Measurements from ENCODE around the gene PPP1R9A. TPM values are rescaled to one million over a fixed set of nuclear protein-coding genes. Genes with fewer than 3 reads are reported as not detected.

Gene PPP1R9A
- total RNA-seq, 2 donors from 2014 or later: 23.3 to 23.4 TPM

DNA sequence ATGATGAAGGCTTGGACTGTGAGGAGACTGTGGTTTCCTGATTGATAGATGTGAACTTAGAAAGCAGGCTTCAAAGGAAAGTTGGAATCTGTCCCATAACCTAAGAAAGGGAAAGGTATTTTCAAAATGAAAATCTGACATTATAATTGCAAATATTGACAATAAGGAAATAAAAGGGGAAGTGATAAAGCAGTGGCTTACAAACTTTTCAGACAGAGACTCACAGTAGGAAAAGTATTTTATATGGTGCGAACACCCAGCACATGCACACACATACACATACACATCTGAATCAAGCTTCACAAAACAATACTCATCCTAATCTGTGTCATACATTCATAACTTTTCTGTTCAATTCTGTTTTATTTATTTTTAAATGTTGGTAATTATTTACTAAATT lies 412.2 kb downstream of the PPP1R9A start:
- no peaks in the 10 kb centered on the region for H3K9me3 ChIP-seq
- no peaks in the 10 kb centered on the region for H3K36me3 ChIP-seq
- H3K4me3 ChIP-seq: no peak overlapping the region
- no peaks in the 10 kb centered on the region for H3K4me1 ChIP-seq
- DNase-seq (ENCODE audit: low spot score): no peak
- H3K27ac ChIP-seq: no peak overlapping the region
- TF ChIP-seq, protein P1, sequence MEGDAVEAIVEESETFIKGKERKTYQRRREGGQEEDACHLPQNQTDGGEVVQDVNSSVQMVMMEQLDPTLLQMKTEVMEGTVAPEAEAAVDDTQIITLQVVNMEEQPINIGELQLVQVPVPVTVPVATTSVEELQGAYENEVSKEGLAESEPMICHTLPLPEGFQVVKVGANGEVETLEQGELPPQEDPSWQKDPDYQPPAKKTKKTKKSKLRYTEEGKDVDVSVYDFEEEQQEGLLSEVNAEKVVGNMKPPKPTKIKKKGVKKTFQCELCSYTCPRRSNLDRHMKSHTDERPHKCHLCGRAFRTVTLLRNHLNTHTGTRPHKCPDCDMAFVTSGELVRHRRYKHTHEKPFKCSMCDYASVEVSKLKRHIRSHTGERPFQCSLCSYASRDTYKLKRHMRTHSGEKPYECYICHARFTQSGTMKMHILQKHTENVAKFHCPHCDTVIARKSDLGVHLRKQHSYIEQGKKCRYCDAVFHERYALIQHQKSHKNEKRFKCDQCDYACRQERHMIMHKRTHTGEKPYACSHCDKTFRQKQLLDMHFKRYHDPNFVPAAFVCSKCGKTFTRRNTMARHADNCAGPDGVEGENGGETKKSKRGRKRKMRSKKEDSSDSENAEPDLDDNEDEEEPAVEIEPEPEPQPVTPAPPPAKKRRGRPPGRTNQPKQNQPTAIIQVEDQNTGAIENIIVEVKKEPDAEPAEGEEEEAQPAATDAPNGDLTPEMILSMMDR (IDR thresholded peaks at IDR 0.05): no peak
- H3K27me3 ChIP-seq: no peaks in the 10 kb centered on the region

DNA sequence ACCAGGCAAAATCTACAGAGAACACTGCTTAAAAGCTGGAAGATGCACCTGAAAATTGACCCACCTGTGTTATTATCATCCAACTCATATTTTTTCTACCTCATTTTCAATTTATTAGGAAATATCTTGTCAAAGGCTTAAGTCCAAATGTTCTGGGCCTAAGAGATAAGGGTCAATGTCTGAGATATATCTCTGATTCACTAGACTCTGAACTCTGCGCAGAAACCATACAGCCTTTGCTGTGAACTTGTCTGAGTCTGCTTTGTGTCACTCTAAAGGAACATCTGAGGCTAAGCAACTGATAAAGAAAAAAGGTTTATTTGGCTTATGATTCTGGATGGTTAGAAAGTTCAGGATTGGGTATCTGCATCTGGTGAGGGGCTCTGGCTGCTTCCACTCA lies 413.3 kb downstream of the PPP1R9A start:
- H3K4me1 ChIP-seq: no peaks in the 10 kb centered on the region
- no peak overlapping the region for H3K27ac ChIP-seq
- no peaks in the 10 kb centered on the region for H3K27me3 ChIP-seq
- no peaks in the 10 kb centered on the region for H3K9me3 ChIP-seq
- TF ChIP-seq, protein P1 (IDR thresholded peaks at IDR 0.05): no peak
- H3K36me3 ChIP-seq: no peaks in the 10 kb centered on the region
- no peak for DNase-seq (ENCODE audit: low spot score)
- H3K4me3 ChIP-seq: no peak overlapping the region

DNA sequence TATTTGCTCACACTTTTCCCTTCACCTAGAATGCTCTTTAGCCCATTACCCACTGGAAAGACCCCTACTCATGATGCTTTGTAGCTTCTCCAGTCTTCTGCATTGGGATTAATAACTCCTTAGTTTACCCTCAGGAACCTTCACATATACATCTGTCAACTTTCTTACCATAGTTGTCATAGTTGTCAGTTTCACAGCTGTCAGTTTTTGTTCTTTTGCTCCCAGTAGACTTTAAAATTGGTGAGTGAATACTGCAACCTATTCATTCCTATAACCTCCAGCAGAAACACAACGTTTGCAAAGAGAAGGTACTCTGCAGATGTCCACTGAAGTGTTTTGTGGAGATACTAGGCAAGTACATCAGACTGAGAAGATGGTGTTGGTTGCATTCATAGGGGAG lies 414.3 kb downstream of the PPP1R9A start:
- no peaks in the 10 kb centered on the region for H3K36me3 ChIP-seq

DNA sequence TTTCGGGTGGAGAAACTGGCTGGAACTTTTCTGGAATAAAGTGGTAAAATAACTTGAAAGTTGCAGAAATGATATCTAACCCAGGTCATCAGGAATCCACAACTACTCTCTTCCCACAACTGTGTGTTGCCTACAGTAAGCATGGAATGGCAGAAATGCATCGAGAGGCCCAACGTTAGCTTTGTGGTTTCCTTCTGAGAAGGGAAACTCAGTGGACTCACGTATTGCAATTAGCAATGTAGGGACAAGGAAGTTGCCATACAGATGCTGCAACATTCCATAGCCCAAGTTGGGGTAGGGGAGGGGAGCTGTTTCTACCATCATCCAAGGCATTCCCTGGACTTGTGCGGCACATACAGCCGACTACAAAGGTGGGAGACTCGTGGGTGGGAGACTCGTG lies 415.0 kb downstream of the PPP1R9A start:
- Histone ChIP-seq H3K36me3 (no peaks in the 10 kb centered on the region), H3K4me3 (no peak overlapping the region), H3K9me3 (no peaks in the 10 kb centered on the region), H3K27me3 (no peaks in the 10 kb centered on the region), H3K4me1 (no peaks in the 10 kb centered on the region), H3K27ac (no peak overlapping the region)
- TF ChIP-seq, protein P1 (IDR thresholded peaks at IDR 0.05): no peak
- no peak for DNase-seq (ENCODE audit: low spot score)

More for the DNA sequence above, 414.3 kb downstream of the PPP1R9A start:
- Histone ChIP-seq H3K27me3 (no peaks in the 10 kb centered on the region), H3K9me3 (no peaks in the 10 kb centered on the region), H3K4me1 (no peaks in the 10 kb centered on the region), H3K27ac (no peak overlapping the region), H3K4me3 (no peak overlapping the region)
- no peak for DNase-seq (ENCODE audit: low spot score)
- TF ChIP-seq, protein P1 (IDR thresholded peaks at IDR 0.05): no peak

DNA sequence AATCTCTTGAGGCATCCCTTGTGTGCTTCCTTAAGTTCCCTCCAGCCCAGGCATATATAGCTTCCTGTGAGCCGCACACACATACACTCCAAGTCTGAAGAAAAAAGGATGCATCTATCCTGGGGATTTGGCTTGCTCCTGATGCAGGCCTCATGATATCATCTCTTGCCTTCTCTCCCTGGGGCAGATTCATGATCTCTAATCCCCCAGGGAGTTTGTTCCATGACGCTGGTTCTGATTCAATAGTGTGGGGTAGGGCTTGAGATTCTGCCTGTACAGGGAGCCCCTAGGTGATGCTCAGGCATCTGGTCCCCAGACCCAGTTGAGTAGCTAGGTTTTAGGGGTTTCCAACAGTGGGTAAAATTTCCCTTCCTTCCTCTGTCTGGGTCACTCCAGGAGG lies 415.5 kb downstream of the PPP1R9A start:
- H3K4me1 ChIP-seq: no peaks in the 10 kb centered on the region
- H3K36me3 ChIP-seq: no peaks in the 10 kb centered on the region
- no peaks in the 10 kb centered on the region for H3K9me3 ChIP-seq
- no peak overlapping the region for H3K4me3 ChIP-seq
- TF ChIP-seq, protein P1 (IDR thresholded peaks at IDR 0.05): no peak
- no peaks in the 10 kb centered on the region for H3K27me3 ChIP-seq
- no peak for DNase-seq (ENCODE audit: low spot score)
- no peak overlapping the region for H3K27ac ChIP-seq

DNA sequence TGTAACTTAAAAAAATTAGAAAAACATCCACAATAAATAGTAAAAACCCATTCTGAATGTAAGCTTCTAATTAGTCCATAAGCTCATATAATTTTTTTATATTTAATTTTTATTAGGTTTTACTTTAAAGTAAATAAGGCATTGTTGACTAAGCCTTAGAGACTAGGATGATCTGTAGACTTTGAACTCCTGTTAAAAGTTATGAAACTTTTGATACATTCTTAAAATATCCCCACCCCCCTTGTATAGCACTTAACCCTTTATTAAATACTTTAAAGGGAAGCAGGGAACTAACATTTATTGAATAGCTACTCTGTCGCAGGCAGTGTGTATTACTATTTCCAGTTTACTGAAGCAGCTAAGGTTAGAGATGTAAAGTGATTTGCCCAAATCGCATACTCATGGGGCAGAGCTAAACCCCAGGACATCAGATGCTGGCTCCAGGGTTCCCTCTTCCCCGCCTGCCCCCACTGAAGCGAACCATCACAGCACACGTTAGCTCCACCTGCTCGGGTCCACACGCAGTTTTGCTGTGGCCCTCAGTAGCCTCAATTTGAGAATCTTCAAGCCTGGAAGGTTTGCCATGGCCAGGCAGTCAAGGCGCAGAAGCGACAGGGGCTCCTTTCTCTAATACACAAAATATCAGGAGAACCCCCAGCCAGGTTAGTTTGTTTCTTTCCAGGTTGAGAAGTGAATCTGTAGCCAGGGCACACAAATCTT lies 416.2 kb downstream of the PPP1R9A start:
- DNase-seq (ENCODE audit: low spot score): no peak
- TF ChIP-seq, protein P1 (IDR thresholded peaks at IDR 0.05): no peak
- no peak overlapping the region for H3K4me3 ChIP-seq

More for the DNA sequence above, 416.2 kb downstream of the PPP1R9A start:
- H3K27ac ChIP-seq: no peak overlapping the region
- H3K27me3 ChIP-seq: no peaks in the 10 kb centered on the region
- no peaks in the 10 kb centered on the region for H3K9me3 ChIP-seq
- H3K36me3 ChIP-seq: no peaks in the 10 kb centered on the region
- no peaks in the 10 kb centered on the region for H3K4me1 ChIP-seq

All from right atrium auricular region (tissue), 2 donors.